WTC11 (cell line): ENCODE results near the gene LRRC63. TPM values are rescaled to one million over a fixed set of nuclear protein-coding genes. Genes with fewer than 3 reads are reported as not detected.

Source experiments
- ATAC-seq: fragments of 200-7000 bp; cut with Tn5 transposase; 2 replicates; pipeline ENCODE4 v1.10.0; 2021; ENCODE audit warnings: mild to moderate bottlenecking, moderate library complexity
- CTCF ChIA-PET: fragments of 300-600 bp; sonication (Branson Sonifier 250); formaldehyde crosslinking; loops from one replicate; lab custom pipeline; 2021; ENCODE audit warnings: antibody characterized with exemption; lab: Charles Lee
- POLR2A ChIA-PET: fragments of 350-600 bp; sonication (Branson Sonifier 250); formaldehyde crosslinking; loops from one replicate; lab custom pipeline; 2021; ENCODE audit warnings: antibody characterized with exemption; lab: Charles Lee
- DNase-seq: peaks from one replicate; pipeline ENCODE4 v3.0.0; 2021; ENCODE audit warnings: low spot score
- H3K27ac Mint-ChIP-seq: 2 replicates; pipeline ENCODE4 v1.8.0; 2021; ENCODE audit warnings: mixed read lengths
- H3K27me3 Mint-ChIP-seq: 2 replicates; pipeline ENCODE4 v1.8.0; 2021; ENCODE audit warnings: low read depth, mild to moderate bottlenecking, moderate library complexity, mixed read lengths
- H3K36me3 Mint-ChIP-seq: 2 replicates; pipeline ENCODE4 v1.8.0; 2021; ENCODE audit warnings: mixed read lengths
- H3K4me1 Mint-ChIP-seq: 2 replicates; pipeline ENCODE4 v1.8.0; 2022; ENCODE audit warnings: mixed read lengths
- H3K4me3 Mint-ChIP-seq: 2 replicates; pipeline ENCODE4 v1.8.0; 2021; ENCODE audit warnings: mild to moderate bottlenecking, moderate library complexity, mixed read lengths
- H3K9me3 Mint-ChIP-seq: 2 replicates; pipeline ENCODE4 v1.8.0; 2021; ENCODE audit warnings: mixed read lengths
- ATF1 ChIP-seq: sonication (generic); formaldehyde crosslinking; IDR thresholded peaks from 2 replicates; pipeline ENCODE4 v1.8.1; 2023; ENCODE audit warnings: mild to moderate bottlenecking, moderate library complexity, missing genetic modification reagents
- CTCF ChIP-seq: fragments of 200-600 bp; IDR thresholded peaks from 2 replicates; pipeline ENCODE4 v1.8.0; 2022; ENCODE audit warnings: antibody characterized with exemption
- EMX1 ChIP-seq: fragments of 250-450 bp; sonication (Bioruptor Pico); IDR thresholded peaks from 2 replicates; pipeline ENCODE4 v1.8.0; 2021; ENCODE audit warnings: mild to moderate bottlenecking
- ESRRA ChIP-seq: sonication (generic); formaldehyde crosslinking; IDR thresholded peaks from 2 replicates; pipeline ENCODE4 v1.8.1; 2022; ENCODE audit warnings: mild to moderate bottlenecking, missing genetic modification reagents, borderline replicate concordance
- FOXP1 ChIP-seq: sonication (generic); formaldehyde crosslinking; IDR thresholded peaks from 2 replicates; pipeline ENCODE4 v1.8.0; 2022; ENCODE audit warnings: missing genetic modification reagents, mild to moderate bottlenecking, moderate library complexity, borderline replicate concordance
- JUN ChIP-seq: sonication (generic); formaldehyde crosslinking; IDR thresholded peaks from 2 replicates; pipeline ENCODE4 v1.8.0; 2023; ENCODE audit warnings: mild to moderate bottlenecking, missing genetic modification reagents
- NFE2L1 ChIP-seq: sonication (generic); formaldehyde crosslinking; IDR thresholded peaks from 2 replicates; pipeline ENCODE4 v1.8.1; 2023; ENCODE audit warnings: missing genetic modification reagents
- SP1 ChIP-seq: sonication (generic); formaldehyde crosslinking; conservative IDR thresholded peaks from 2 replicates; pipeline ENCODE4 v1.8.1; 2022; ENCODE audit warnings: missing genetic modification reagents
- TCF7 ChIP-seq: sonication (generic); formaldehyde crosslinking; IDR thresholded peaks from 2 replicates; pipeline ENCODE4 v1.8.0; 2022; ENCODE audit warnings: mild to moderate bottlenecking, low read depth, missing genetic modification reagents, moderate library complexity
- ZNF281 ChIP-seq: sonication (generic); formaldehyde crosslinking; IDR thresholded peaks from 2 replicates; pipeline ENCODE4 v1.8.0; 2023; ENCODE audit warnings: mild to moderate bottlenecking, missing genetic modification reagents
- ZNF512 ChIP-seq: sonication (generic); formaldehyde crosslinking; IDR thresholded peaks from 2 replicates; pipeline ENCODE4 v1.8.1; 2022; ENCODE audit warnings: missing genetic modification reagents, borderline replicate concordance
- ZNF532 ChIP-seq: fragments of 250-450 bp; sonication (Bioruptor Pico); IDR thresholded peaks from 2 replicates; pipeline ENCODE4 v1.9.0; 2021; ENCODE audit warnings: mild to moderate bottlenecking, borderline replicate concordance
- total RNA-seq: library from RNA; stranded (reverse); gene quantifications from 3 replicates; pipeline ENCODE4 v1.2.3, GENCODE V29; 2021

Gene LRRC63
- total RNA-seq, 1 experiment from 2014 or later = not detected

- H3K4me3 Mint-ChIP-seq = no peak overlapping the region
- no peaks in the 10 kb centered on the region for H3K9me3 Mint-ChIP-seq
- CTCF ChIA-PET = interaction anchor here (0.6 to 1.1 kb wide), 2 partner anchors 17 to 20 kb away, joined by 3 to 4 read pairs; no protein-coding TSS in a partner anchor
- peaks cover 20% of the 10 kb centered on the region for H3K4me1 Mint-ChIP-seq
- H3K27me3 Mint-ChIP-seq = no peaks in the 10 kb centered on the region
- ATAC-seq = no peak
- H3K36me3 Mint-ChIP-seq = no peaks in the 10 kb centered on the region
- POLR2A ChIA-PET = no interaction called here
- no peak overlapping the region for H3K27ac Mint-ChIP-seq
- TF ChIP-seq SP1 = no peak
- TF ChIP-seq FOXP1 (CRISPR knock-in tag) = no peak
- TF ChIP-seq NFE2L1 (CRISPR knock-in tag) = no peak
- no peak for TF ChIP-seq ESRRA (CRISPR knock-in tag)
- TF ChIP-seq ZNF512 (CRISPR knock-in tag) = no peak
- TF ChIP-seq JUN (CRISPR knock-in tag) = no peak
- no peak for TF ChIP-seq EMX1
- no peak for TF ChIP-seq TCF7 (CRISPR knock-in tag)
- TF ChIP-seq ZNF281 (CRISPR knock-in tag) = no peak
- no peak for TF ChIP-seq ATF1 (CRISPR knock-in tag)
- no peak for DNase-seq
Observed at GRCh38 chr13:46183018-46183946, 28.4 kb upstream of the LRRC63 start.

- Mint-ChIP-seq H3K4me1 (peaks cover 19% of the 10 kb centered on the region), H3K9me3 (no peaks in the 10 kb centered on the region), H3K27ac (no peak overlapping the region), H3K36me3 (no peaks in the 10 kb centered on the region), H3K4me3 (no peak overlapping the region), H3K27me3 (no peaks in the 10 kb centered on the region)
- POLR2A ChIA-PET = no interaction called here
- DNase-seq (peak; percentile 72), ATAC-seq (peak; percentile 97)
- CTCF ChIA-PET = no interaction called here
- TF ChIP-seq ZNF532 (CRISPR knock-in tag) = no peak
- peak; percentile 70 for TF ChIP-seq CTCF
Observed at GRCh38 chr13:46184277-46184699, 27.4 kb upstream of the LRRC63 start.
